CD4-positive, alpha-beta memory T cell (primary cell): ENCODE measurements around the gene PLXNA4. TPM values are rescaled to one million over a fixed set of nuclear protein-coding genes. Genes with fewer than 3 reads are reported as not detected.

Experiments
- CTCF ChIA-PET: fragments of 350-600 bp; sonication (Branson Sonifier 250); formaldehyde crosslinking; loops from one replicate; lab custom pipeline; 2021; ENCODE audit warnings: inconsistent platforms; ENCODE audit not compliant: partially characterized antibody; lab: Charles Lee
- POLR2A ChIA-PET: fragments of 350-600 bp; sonication (Branson Sonifier 250); formaldehyde crosslinking; loops from one replicate; lab custom pipeline; 2021; ENCODE audit not compliant: partially characterized antibody; lab: Charles Lee
- DNase-seq, 5 donors: peaks; one replicate each; pipeline versions ENCODE4 v3.0.0 to v3.0.0-alpha.2; 2020 to 2022; ENCODE audit warnings: mixed read lengths in 1 of 5
- H3K27ac ChIP-seq: one replicate; pipeline ENCODE4 v1.7.0; 2013; ENCODE audit warnings: low read depth, low read length
- H3K27me3 ChIP-seq: 2 replicates; pipeline ENCODE4 v1.7.0; 2013; ENCODE audit warnings: mild to moderate bottlenecking, low read length, moderate library complexity; ENCODE audit not compliant: insufficient read depth
- H3K36me3 ChIP-seq: 2 replicates; pipeline ENCODE4 v1.7.0; 2013; ENCODE audit warnings: mild to moderate bottlenecking, low read length, moderate library complexity; ENCODE audit not compliant: insufficient read depth
- H3K4me1 ChIP-seq: 2 replicates; pipeline ENCODE4 v1.7.0; 2013; ENCODE audit warnings: mild to moderate bottlenecking, low read length, moderate library complexity; ENCODE audit not compliant: insufficient read depth
- H3K4me3 ChIP-seq, 2 donors: one replicate each; pipeline ENCODE4 v1.7.0; 2013; ENCODE audit warnings: low read length in 2 of 2, mild to moderate bottlenecking in 1 of 2
- H3K9me3 ChIP-seq, 2 donors: one replicate each; pipeline ENCODE4 v1.7.0; 2013; ENCODE audit warnings: low read length in 2 of 2, control low read depth in 1 of 2; ENCODE audit not compliant: control insufficient read depth in 1 of 2
- H3K27ac Mint-ChIP-seq, 7 donors: one replicate each; pipeline ENCODE4 v1.8.0; 2020 to 2021; ENCODE audit warnings: mixed read lengths in 7 of 7, mild to moderate bottlenecking in 6 of 7, inconsistent platforms in 3 of 7, moderate library complexity in 3 of 7
- H3K27me3 Mint-ChIP-seq, 2 donors: one replicate each; pipeline ENCODE4 v1.8.0; 2020 to 2021; ENCODE audit warnings: mixed read lengths in 2 of 2
- H3K36me3 Mint-ChIP-seq, 2 donors: one replicate each; pipeline ENCODE4 v1.8.0; 2020 to 2021; ENCODE audit warnings: mixed read lengths in 2 of 2, inconsistent platforms in 1 of 2, mild to moderate bottlenecking in 1 of 2
- H3K4me1 Mint-ChIP-seq, 4 donors: one replicate each; pipeline ENCODE4 v1.8.0; 2020 to 2021; ENCODE audit warnings: mixed read lengths in 4 of 4, mild to moderate bottlenecking in 1 of 4
- H3K4me3 Mint-ChIP-seq, 8 donors: one replicate each; pipeline ENCODE4 v1.8.0; 2020 to 2021; ENCODE audit warnings: mixed read lengths in 8 of 8, mild to moderate bottlenecking in 7 of 8, moderate library complexity in 6 of 8, inconsistent platforms in 3 of 8
- H3K9me3 Mint-ChIP-seq, 8 donors: one replicate each; pipeline ENCODE4 v1.8.0; 2020 to 2021; ENCODE audit warnings: mixed read lengths in 8 of 8, mild to moderate bottlenecking in 5 of 8, inconsistent platforms in 3 of 8, moderate library complexity in 1 of 8
- intact Hi-C: fragments of 100-400 bp; cut with micrococcal nuclease; formaldehyde crosslinking; loops from one replicate; pipeline ENCODE4 v1.15.1; 2023
- polyA plus RNA-seq, 2 donors: library from polyadenylated mRNA; unstranded; fragments of 300-500 nt; fragmentation: Illumina TruSeq; gene quantifications; one replicate each; pipeline ENCODE4 v1.2.3, GENCODE V29; 2021
- total RNA-seq, 2 experiments: library from RNA; stranded (reverse); gene quantifications; one replicate each; pipeline ENCODE4 v1.2.3, GENCODE V29; 2021

Gene PLXNA4
- total and polyA plus RNA-seq, 4 experiments from 2014 or later: 0.06 to 0.94 (median 0.58) TPM

- Histone ChIP-seq H3K36me3 (no peaks in the 10 kb centered on the region), H3K9me3 (no peaks in the 10 kb centered on the region), H3K4me1 (no peaks in the 10 kb centered on the region), H3K27ac (no peak overlapping the region), H3K27me3 (no peaks in the 10 kb centered on the region), H3K4me3 (no peak overlapping the region)
- intact Hi-C loops: no loop called here
- no peak for DNase-seq
- H3K4me1 Mint-ChIP-seq: no peaks in the 10 kb centered on the region
- no peak overlapping the region for H3K4me3 Mint-ChIP-seq
- ChIA-PET CTCF (no interaction called here), POLR2A (no interaction called here)
- H3K27ac Mint-ChIP-seq: no peak overlapping the region
- H3K36me3 Mint-ChIP-seq: no peaks in the 10 kb centered on the region
- no peaks in the 10 kb centered on the region for H3K9me3 Mint-ChIP-seq
- H3K27me3 Mint-ChIP-seq: peaks cover 1 to 2% of the 10 kb centered on the region in 2 donors
These were observed 445.1 kb downstream of the PLXNA4 start for GRCh38 chr7:132131196-132131595.

- peaks cover 1 to 4% of the 10 kb centered on the region in 2 donors for H3K27me3 Mint-ChIP-seq
- Histone ChIP-seq H3K9me3 (no peaks in the 10 kb centered on the region), H3K27me3 (no peaks in the 10 kb centered on the region), H3K4me1 (no peaks in the 10 kb centered on the region), H3K36me3 (no peaks in the 10 kb centered on the region), H3K27ac (no peak overlapping the region), H3K4me3 (no peak overlapping the region)
- POLR2A ChIA-PET: no interaction called here
- H3K27ac Mint-ChIP-seq: no peak overlapping the region
- CTCF ChIA-PET: no interaction called here
- H3K4me3 Mint-ChIP-seq: no peak overlapping the region
- H3K9me3 Mint-ChIP-seq: no peaks in the 10 kb centered on the region
- intact Hi-C loops: no loop called here
- H3K36me3 Mint-ChIP-seq: no peaks in the 10 kb centered on the region
- DNase-seq: no peak
- no peaks in the 10 kb centered on the region for H3K4me1 Mint-ChIP-seq
These were observed 445.8 kb downstream of the PLXNA4 start for GRCh38 chr7:132130497-132130896.

- Mint-ChIP-seq H3K36me3 (no peaks in the 10 kb centered on the region), H3K27ac (no peak overlapping the region), H3K27me3 (peaks cover 1 to 8% of the 10 kb centered on the region in 2 donors), H3K9me3 (no peaks in the 10 kb centered on the region), H3K4me3 (no peak overlapping the region), H3K4me1 (no peaks in the 10 kb centered on the region)
- Histone ChIP-seq H3K27me3 (no peaks in the 10 kb centered on the region), H3K4me3 (no peak overlapping the region), H3K27ac (no peak overlapping the region), H3K36me3 (no peaks in the 10 kb centered on the region), H3K9me3 (no peaks in the 10 kb centered on the region), H3K4me1 (no peaks in the 10 kb centered on the region)
- intact Hi-C loops: no loop called here
- POLR2A ChIA-PET: no interaction called here
- CTCF ChIA-PET: no interaction called here
- DNase-seq: no peak
These were observed 450.2 kb downstream of the PLXNA4 start for GRCh38 chr7:132125872-132126595.

- H3K36me3 ChIP-seq: no peaks in the 10 kb centered on the region
- POLR2A ChIA-PET: no interaction called here
- no peaks in the 10 kb centered on the region for H3K9me3 ChIP-seq
- no peaks in the 10 kb centered on the region for H3K9me3 Mint-ChIP-seq
- no peaks in the 10 kb centered on the region for H3K27me3 ChIP-seq
- CTCF ChIA-PET: no interaction called here
- intact Hi-C loops: no loop called here
- no peak overlapping the region for H3K27ac Mint-ChIP-seq
- H3K4me3 Mint-ChIP-seq: no peak overlapping the region
- no peaks in the 10 kb centered on the region for H3K4me1 Mint-ChIP-seq
- H3K4me3 ChIP-seq: no peak overlapping the region
- no peaks in the 10 kb centered on the region for H3K4me1 ChIP-seq
- H3K27me3 Mint-ChIP-seq: peaks cover 1 to 6% of the 10 kb centered on the region in 2 donors
- H3K36me3 Mint-ChIP-seq: no peaks in the 10 kb centered on the region
- DNase-seq: no peak
- no peak overlapping the region for H3K27ac ChIP-seq
These were observed 451.2 kb downstream of the PLXNA4 start for GRCh38 chr7:132125096-132125495.

- Mint-ChIP-seq H3K4me3 (no peak overlapping the region), H3K27me3 (peaks cover 1 to 6% of the 10 kb centered on the region in 2 donors), H3K9me3 (peaks cover 0 to 1% (median 0%) of the 10 kb centered on the region in 8 donors), H3K36me3 (no peaks in the 10 kb centered on the region), H3K4me1 (no peaks in the 10 kb centered on the region), H3K27ac (no peak overlapping the region)
- Histone ChIP-seq H3K4me3 (no peak overlapping the region), H3K27me3 (no peaks in the 10 kb centered on the region), H3K36me3 (no peaks in the 10 kb centered on the region), H3K4me1 (no peaks in the 10 kb centered on the region), H3K27ac (no peak overlapping the region), H3K9me3 (no peaks in the 10 kb centered on the region)
- ChIA-PET CTCF (no interaction called here), POLR2A (no interaction called here)
- DNase-seq: no peak
- intact Hi-C loops: no loop called here
These were observed 451.7 kb downstream of the PLXNA4 start for GRCh38 chr7:132124575-132124974.

GRCh38 chr7:132123773-132124172, 452.5 kb downstream of the PLXNA4 start:
- no peak overlapping the region for H3K27ac Mint-ChIP-seq
- POLR2A ChIA-PET: no interaction called here
- no peaks in the 10 kb centered on the region for H3K27me3 ChIP-seq

GRCh38 chr7:132122901-132123300, 453.4 kb downstream of the PLXNA4 start:
- H3K4me1 ChIP-seq: no peaks in the 10 kb centered on the region
- intact Hi-C loops: no loop called here

More at GRCh38 chr7:132123773-132124172, 452.5 kb downstream of the PLXNA4 start:
- Mint-ChIP-seq H3K9me3 (peaks cover 0 to 1% (median 0%) of the 10 kb centered on the region in 8 donors), H3K36me3 (no peaks in the 10 kb centered on the region), H3K4me3 (no peak overlapping the region), H3K4me1 (no peaks in the 10 kb centered on the region), H3K27me3 (peaks cover 3 to 6% of the 10 kb centered on the region in 2 donors)
- intact Hi-C loops: no loop called here
- Histone ChIP-seq H3K4me3 (no peak overlapping the region), H3K27ac (no peak overlapping the region), H3K4me1 (no peaks in the 10 kb centered on the region), H3K9me3 (no peaks in the 10 kb centered on the region), H3K36me3 (no peaks in the 10 kb centered on the region)
- CTCF ChIA-PET: no interaction called here
- no peak for DNase-seq

More at GRCh38 chr7:132122901-132123300, 453.4 kb downstream of the PLXNA4 start:
- no peak overlapping the region for H3K27ac ChIP-seq
- peaks cover 2 to 9% of the 10 kb centered on the region in 2 donors for H3K27me3 Mint-ChIP-seq
- H3K4me3 Mint-ChIP-seq: no peak overlapping the region
- no peak overlapping the region for H3K4me3 ChIP-seq
- H3K27ac Mint-ChIP-seq: no peak overlapping the region
- DNase-seq: no peak
- H3K27me3 ChIP-seq: no peaks in the 10 kb centered on the region
- H3K9me3 Mint-ChIP-seq: peaks cover 0 to 1% (median 0%) of the 10 kb centered on the region in 8 donors
- ChIA-PET CTCF (no interaction called here), POLR2A (no interaction called here)
- H3K36me3 Mint-ChIP-seq: no peaks in the 10 kb centered on the region
- H3K4me1 Mint-ChIP-seq: no peaks in the 10 kb centered on the region
- no peaks in the 10 kb centered on the region for H3K36me3 ChIP-seq
- H3K9me3 ChIP-seq: no peaks in the 10 kb centered on the region
